D721Med (cell line): ENCODE results near the gene EIF1AD.
A peak's percentile ranks its signal among the peaks of the same experiment; 100 is the strongest.

Experiments
- DNase-seq: peaks from one replicate; pipeline ENCODE4 v3.0.0; 2011; ENCODE audit warnings: low spot score; ENCODE audit not compliant: insufficient read length
- FAIRE-seq: peaks from 2 replicates; lab custom pipeline; 2011; peaks lifted over from hg19 to GRCh38; lab: Jason Lieb, UNC
- TF ChIP-seq, protein P1 (sequence below): IDR thresholded peaks from 2 replicates; pipeline ENCODE4 v1.5.1; 2012; ENCODE audit warnings: mild to moderate bottlenecking, control low read depth; ENCODE audit not compliant: insufficient read depth; ENCODE audit errors: missing control alignments

The EIF1AD gene

DNA sequence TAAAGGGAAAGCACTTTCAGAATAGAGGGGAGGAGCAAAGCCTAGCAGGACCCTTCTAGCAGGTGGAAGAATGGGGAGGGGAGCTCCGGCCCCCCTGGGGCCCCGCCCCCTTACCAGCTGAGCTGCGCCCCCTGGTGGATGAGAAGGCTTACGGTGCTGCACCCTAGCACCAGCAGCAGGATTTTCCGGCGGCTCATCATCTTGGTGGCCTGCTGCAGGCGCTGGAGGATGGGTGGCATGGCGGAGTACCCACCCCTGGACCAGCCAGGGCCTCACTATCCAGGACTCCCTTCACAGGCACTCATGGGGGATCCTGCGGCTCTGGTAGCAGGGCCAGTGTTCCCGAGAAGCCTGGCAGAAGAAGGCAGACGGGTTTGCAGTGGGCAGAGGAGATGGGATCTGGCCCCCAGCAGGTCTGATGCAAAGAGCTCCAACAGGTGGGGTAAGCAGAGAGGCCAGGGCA, 43.3 kb upstream of the EIF1AD start:
- no peak for FAIRE-seq

DNA sequence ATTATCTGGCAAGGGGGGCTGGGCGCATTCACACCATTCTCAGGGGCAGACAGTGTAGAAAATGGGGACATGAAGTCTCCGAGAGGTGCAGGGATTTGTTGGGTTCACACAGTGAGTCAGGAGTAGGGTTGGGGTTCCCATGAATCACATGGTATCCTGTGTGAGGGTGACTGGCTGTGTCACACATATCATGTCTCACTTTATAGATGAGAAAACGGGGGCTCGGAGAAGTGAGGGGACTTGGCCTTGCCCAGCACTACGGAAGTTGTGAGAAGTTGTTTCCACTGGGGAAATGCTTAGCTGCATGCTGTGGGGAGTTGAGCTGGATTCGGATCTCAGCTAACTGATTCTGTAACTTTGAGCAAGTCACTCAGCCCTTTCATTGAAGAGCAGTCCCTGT, 42.8 kb upstream of the EIF1AD start:
- FAIRE-seq (no peak), DNase-seq (no peak)
- TF ChIP-seq, protein P1, sequence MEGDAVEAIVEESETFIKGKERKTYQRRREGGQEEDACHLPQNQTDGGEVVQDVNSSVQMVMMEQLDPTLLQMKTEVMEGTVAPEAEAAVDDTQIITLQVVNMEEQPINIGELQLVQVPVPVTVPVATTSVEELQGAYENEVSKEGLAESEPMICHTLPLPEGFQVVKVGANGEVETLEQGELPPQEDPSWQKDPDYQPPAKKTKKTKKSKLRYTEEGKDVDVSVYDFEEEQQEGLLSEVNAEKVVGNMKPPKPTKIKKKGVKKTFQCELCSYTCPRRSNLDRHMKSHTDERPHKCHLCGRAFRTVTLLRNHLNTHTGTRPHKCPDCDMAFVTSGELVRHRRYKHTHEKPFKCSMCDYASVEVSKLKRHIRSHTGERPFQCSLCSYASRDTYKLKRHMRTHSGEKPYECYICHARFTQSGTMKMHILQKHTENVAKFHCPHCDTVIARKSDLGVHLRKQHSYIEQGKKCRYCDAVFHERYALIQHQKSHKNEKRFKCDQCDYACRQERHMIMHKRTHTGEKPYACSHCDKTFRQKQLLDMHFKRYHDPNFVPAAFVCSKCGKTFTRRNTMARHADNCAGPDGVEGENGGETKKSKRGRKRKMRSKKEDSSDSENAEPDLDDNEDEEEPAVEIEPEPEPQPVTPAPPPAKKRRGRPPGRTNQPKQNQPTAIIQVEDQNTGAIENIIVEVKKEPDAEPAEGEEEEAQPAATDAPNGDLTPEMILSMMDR, result no peak

More for the DNA sequence above, 43.3 kb upstream of the EIF1AD start:
- peak; percentile 87 for DNase-seq
- TF ChIP-seq, protein P1, result peak; percentile 85

DNA sequence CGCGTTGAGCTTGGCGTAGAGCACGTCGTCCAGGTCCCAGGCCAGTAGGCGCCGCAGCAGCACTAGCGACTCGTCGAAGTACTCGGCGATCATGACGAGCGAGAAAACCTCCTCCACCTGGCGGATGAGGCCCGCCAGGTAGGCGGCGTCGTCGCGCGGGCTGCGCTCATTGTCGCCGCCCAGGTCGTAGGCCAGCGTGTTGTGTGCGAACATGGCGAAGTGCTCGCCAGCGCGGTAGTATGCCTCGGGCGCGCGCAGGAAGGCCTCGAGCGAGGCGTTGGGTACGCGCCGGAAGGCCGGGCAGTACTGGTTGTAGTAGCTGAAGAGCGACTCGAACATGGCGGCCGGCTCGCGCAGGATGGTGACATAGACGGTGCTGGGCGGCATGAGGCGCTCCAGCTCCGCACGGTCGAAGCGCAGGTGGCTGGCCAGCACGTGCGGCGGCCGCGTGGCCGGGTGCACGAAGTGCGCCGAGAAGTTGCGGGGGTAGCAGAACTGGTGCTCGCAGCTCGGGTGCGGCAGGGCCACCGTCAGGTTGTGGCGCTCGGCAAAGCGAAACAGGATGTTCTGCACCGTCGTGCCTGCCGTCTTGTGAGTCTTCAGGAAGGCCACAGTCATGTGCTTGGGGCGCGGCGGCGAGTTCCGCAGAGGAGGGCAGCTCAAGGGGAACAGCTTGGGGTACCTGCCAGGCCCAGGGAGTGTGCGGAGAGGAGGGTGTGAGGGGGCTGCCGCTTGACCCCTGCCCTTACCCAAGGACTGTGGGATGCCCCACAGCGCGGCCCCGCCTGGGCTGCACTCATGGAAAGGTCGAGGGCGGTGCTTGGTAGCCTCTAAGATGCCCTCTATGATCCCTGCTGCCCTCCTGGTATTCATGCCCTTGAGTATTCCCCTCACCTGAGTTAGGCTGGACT, 41.3 kb upstream of the EIF1AD start:
- DNase-seq, result no peak
- TF ChIP-seq, protein P1, result no peak
- FAIRE-seq, result no peak

DNA sequence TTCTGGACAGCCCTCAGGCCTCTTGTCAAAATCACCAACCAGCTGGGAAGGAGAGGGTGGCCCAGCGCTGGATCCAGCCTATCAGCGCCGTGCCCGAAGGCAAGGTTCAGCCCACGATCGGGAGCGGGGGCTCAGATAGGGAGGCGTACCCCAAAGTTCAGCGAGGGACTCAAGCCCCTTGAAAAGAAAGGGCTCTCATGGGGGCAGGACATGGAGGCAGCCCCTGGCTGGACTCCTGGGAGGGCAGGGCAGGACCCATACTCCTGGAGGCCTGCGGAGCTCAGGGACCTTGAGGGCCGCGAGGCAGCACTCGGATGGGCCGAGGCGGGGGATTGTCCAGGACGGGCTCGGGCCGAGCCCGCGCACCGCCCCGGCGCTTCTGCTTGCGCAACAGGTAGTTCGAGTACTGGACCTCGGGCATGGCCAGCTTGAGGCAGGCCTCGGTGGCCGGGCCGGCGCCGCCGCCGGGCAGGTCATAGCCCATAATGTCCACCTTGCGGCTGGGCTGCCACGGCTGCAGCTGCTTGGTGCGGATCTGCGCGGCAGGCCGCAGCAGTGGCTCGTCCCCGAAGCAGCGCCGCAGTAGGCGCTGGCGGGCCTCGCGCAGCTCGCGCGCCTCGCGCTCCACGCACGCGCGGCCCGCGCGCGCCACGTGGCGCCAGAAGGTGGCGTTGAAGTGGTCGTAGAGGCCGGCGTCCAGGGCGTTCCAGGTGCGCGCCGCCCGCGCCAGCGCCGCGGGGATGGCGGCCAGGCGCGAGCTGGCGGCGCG, 40.5 kb upstream of the EIF1AD start:
- FAIRE-seq, result no peak
- TF ChIP-seq, protein P1, result no peak
- no peak for DNase-seq

DNA sequence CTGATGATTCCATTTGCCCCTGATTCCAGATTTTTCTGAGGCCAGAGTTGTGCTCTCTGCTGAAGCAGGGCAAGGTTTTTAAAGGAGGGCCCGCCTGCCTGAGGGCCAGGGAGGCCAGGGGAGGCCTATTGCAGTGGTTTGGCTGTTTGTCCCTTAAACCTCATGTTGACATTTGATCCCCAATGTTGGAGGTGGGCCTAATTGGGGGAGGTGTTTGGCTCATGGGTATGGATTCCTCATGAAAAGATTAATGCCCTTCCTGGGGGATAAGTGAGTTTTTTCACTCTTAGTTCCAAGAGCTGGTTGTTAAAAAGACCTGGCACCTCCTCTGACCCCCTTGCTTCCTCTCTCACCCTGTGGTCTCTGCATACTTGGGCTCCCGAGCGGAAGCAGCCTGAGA, 37.8 kb upstream of the EIF1AD start:
- TF ChIP-seq, protein P1, result no peak
- FAIRE-seq (no peak), DNase-seq (no peak)

DNA sequence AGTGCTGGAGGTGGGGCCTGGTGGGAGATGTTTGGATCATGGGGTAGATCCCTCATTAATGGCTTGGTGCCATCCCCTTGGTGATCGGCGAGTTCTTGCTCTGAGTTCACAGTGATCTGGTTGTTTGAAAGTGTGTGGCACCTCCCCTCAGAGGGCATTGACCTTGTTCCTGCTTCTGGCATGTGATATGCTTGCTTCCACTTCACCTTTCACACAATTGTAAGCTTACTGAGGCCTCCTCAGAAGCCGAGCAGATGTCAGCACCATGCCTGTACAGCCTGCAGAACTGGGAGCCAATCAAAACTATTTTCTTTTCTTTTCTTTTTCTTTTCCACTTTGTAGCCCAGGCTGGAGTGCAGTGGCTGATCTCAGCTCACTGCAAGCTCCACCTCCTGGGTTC, 35.4 kb upstream of the EIF1AD start:
- TF ChIP-seq, protein P1, result no peak
- FAIRE-seq, result no peak
- DNase-seq, result no peak
